Bronchial epithelial cell (primary cell): ENCODE measurements around the gene CHCHD6. TPM values are rescaled to one million over a fixed set of nuclear protein-coding genes. Genes with fewer than 3 reads are reported as not detected.

ENCODE experiments used
- DNase-seq: peaks from one replicate; pipeline ENCODE4 v3.0.0-alpha.2; 2010; ENCODE audit warnings: low read depth
- FAIRE-seq: peaks from 2 replicates; lab custom pipeline; 2011; peaks lifted over from hg19 to GRCh38; lab: Jason Lieb, UNC
- H3K27me3 ChIP-seq: 2 replicates; pipeline ENCODE4 v1.5.1; 2011; ENCODE audit warnings: low read length; ENCODE audit not compliant: control insufficient read depth, insufficient read depth
- H3K36me3 ChIP-seq: 2 replicates; pipeline ENCODE4 v1.5.1; 2011; ENCODE audit warnings: low read length; ENCODE audit not compliant: control insufficient read depth, insufficient read depth
- H3K4me3 ChIP-seq: 2 replicates; pipeline ENCODE4 v1.5.1; 2011; ENCODE audit warnings: mild to moderate bottlenecking, low read depth, low read length, control low read depth
- total RNA-seq: library from RNA; depleted of rRNA; stranded (reverse); fragments of >200 nt; gene quantifications from 2 replicates; pipeline ENCODE4 v1.2.1, GENCODE V29; 2014
- TF ChIP-seq, protein P1 (sequence below): IDR thresholded peaks from 2 replicates; pipeline ENCODE4 v1.5.1; 2011; ENCODE audit warnings: mild to moderate bottlenecking, moderate library complexity, low read length, control low read depth, inconsistent platforms; ENCODE audit not compliant: insufficient read depth, severe bottlenecking

Gene CHCHD6
- total RNA-seq, 1 donor from 2014 or later: 25.5 TPM

DNA sequence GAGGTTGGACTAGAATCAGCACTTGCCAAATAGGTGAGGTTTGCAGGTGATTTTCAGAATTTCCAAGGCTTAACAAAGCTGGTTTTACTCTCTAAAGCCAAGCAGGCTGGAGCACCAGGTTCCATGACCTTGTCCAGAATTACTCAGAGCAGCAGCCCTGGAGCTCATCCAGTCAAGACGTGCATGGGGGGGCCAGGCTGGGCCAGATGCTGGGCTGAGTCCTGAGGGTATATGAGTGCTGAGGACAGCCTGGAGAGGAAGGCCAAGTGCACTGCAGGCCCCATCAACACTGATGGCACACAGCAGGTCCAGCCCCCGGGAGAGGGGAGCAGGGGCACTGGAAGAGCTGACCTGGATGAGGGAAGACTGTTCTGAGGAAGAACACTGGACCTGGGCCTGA, 46.1 kb upstream of the CHCHD6 start:
- Histone ChIP-seq H3K4me3 (no peak overlapping the region), H3K36me3 (no peaks in the 10 kb centered on the region), H3K27me3 (peaks cover 5% of the 10 kb centered on the region)
- DNase-seq (no peak), FAIRE-seq (no peak)
- TF ChIP-seq, protein P1, sequence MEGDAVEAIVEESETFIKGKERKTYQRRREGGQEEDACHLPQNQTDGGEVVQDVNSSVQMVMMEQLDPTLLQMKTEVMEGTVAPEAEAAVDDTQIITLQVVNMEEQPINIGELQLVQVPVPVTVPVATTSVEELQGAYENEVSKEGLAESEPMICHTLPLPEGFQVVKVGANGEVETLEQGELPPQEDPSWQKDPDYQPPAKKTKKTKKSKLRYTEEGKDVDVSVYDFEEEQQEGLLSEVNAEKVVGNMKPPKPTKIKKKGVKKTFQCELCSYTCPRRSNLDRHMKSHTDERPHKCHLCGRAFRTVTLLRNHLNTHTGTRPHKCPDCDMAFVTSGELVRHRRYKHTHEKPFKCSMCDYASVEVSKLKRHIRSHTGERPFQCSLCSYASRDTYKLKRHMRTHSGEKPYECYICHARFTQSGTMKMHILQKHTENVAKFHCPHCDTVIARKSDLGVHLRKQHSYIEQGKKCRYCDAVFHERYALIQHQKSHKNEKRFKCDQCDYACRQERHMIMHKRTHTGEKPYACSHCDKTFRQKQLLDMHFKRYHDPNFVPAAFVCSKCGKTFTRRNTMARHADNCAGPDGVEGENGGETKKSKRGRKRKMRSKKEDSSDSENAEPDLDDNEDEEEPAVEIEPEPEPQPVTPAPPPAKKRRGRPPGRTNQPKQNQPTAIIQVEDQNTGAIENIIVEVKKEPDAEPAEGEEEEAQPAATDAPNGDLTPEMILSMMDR: no peak

DNA sequence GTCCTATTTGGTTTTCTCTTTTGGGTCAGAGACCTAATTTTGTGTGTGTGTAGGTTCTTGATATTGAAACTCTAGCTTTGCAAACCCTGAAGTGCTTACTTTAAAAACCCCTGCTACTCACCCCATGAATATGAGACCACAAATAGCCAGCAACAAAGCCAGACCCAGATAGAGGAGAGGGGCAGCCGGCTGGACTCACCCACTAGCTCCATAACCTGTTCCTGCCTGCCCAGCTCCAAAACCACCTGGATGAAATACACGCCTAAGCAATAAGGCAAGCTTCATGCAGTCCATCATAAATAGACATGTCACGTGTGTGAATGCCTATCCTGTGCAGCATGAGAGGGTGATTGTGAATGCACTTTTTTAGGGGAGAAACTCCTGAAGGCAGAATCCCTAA, 45.5 kb upstream of the CHCHD6 start:
- peaks cover 7% of the 10 kb centered on the region for H3K27me3 ChIP-seq
- TF ChIP-seq, protein P1: no peak
- DNase-seq (no peak), FAIRE-seq (no peak)
- no peak overlapping the region for H3K4me3 ChIP-seq
- no peaks in the 10 kb centered on the region for H3K36me3 ChIP-seq

DNA sequence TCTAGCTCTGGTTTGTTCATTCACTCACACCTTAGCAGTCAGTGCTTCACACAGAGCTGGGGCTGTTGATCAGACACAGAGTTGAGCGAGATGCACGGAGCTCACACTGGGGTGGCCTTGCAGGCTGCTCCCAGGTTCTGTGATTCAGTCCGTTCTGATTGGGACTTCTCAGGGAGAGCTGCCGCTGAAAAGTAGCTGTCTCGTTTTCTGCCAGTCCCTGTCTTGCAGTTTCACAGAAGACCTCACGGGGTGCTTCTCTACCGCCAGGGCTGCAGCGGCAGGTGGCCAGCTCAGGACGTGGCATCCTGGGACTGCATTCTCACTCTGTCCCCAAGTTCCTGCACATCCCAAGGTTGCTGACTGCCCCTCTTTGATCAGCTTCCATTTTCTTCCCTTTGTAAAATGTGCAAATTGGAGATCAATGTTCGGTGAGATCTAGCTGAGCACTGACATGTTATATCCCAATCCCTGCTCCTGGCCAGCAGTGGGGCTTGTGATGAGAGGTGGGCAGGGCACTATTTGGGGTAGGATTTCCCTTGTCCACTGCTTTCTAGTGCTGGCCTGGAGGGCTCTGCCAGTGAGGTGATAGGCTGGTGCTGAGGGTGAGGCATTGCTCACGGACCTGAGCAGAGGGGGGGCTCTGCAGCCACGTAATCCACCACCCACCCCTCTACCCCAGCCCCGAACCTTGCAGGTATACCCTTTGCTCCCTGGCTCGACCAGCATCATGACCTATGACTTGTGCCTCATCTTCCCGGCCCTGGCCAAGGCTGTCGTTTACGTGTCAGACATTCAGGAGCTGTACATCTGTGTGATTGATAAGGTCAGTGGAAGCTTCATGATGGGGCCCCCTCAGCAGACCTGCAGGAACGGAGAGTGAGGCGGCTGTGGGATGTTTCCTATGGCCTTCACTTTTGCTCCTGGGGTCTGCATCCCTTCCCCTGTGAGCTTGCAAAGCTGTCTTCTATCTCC, 43.8 kb upstream of the CHCHD6 start:
- Histone ChIP-seq H3K36me3 (no peaks in the 10 kb centered on the region), H3K27me3 (peaks cover 7% of the 10 kb centered on the region), H3K4me3 (no peak overlapping the region)
- FAIRE-seq: peak; percentile 70
- DNase-seq: no peak
- TF ChIP-seq, protein P1: peak; percentile 51

DNA sequence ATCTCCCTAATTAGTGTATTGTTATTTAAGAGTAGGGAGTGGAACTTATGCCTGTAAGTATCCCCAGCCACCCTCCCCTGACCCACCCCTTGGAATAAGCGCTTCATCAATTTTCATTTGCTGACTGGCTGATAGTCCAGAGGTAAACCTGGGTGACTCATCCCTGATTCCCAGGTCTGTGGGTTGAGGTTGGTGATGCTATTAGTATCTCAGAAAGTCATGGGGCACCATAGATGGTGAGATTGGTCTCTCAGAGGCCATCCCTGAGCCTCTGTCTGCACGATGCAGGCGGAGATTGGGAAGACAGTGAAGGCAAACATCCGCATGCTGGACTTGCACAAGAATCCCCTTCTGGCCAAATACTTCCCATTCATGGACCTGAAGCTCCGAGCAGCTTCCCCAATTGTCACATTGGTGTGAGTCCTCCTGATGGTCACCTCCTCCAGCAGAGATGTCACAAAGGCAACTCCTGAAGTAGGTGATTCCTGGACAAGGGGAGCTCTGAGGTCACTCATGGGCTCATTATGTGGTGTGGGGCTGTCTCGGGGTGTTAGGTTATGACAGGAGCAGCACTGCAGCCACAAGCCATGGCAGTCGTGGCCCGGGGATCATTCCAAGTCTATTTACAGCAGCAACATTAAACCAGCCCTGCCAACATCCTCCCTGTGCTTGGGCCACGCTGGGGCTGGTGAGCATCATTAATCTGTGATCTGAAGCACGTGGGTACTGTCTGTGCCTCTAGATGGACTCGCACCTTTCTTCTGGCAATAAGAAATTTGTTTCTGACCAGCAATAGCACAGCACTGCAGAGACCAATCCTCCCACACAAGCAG, 42.3 kb upstream of the CHCHD6 start:
- Histone ChIP-seq H3K4me3 (no peak overlapping the region), H3K36me3 (no peaks in the 10 kb centered on the region), H3K27me3 (peaks cover 9% of the 10 kb centered on the region)
- FAIRE-seq (no peak), DNase-seq (no peak)
- TF ChIP-seq, protein P1: no peak

DNA sequence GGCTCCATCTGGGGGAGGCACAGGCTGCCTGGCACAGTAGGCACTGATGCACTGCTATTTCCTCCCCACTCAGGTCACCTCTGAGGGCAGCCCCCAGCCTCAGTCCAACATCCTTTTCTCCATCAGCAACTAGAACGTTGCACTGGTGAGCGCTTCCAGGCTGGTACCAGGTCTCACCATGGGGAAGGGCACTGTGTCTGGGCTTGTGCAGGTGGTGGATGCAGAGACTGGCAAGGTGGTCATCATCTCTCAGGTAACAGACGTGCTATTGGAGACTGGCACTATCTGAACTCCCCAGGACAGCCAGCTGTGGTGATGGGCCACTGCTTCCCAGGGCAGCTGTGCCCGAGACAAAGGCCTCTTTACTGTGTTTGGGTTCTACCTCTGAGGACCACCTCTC, 40.8 kb upstream of the CHCHD6 start:
- H3K36me3 ChIP-seq: no peaks in the 10 kb centered on the region
- no peak overlapping the region for H3K4me3 ChIP-seq
- DNase-seq (no peak), FAIRE-seq (peak; percentile 83)
- TF ChIP-seq, protein P1: no peak
- H3K27me3 ChIP-seq: peaks cover 9% of the 10 kb centered on the region
